ENCODE measurements around the gene MYO7A. TPM values are rescaled to one million over a fixed set of nuclear protein-coding genes. Genes with fewer than 3 reads are reported as not detected.
A peak's percentile ranks its signal among the peaks of the same experiment; 100 is the strongest.

The MYO7A gene
- total RNA-seq, 1 donor from 2014 or later = 0.97 TPM

GRCh38 chr11:77215106-77215505 lies 87.1 kb downstream of the MYO7A start:
- H3K4me3 ChIP-seq = no peak overlapping the region
- no peak overlapping the region for H3K4me2 ChIP-seq
- no peaks in the 10 kb centered on the region for H3K4me1 ChIP-seq
- no peak overlapping the region for H2AFZ ChIP-seq (replicated peaks)
- TF ChIP-seq CTCF (IDR thresholded peaks at IDR 0.05) = no peak
- TF ChIP-seq EZH2phosphoT487 (IDR thresholded peaks at IDR 0.05) = no peak
- no peak for TF ChIP-seq EZH2 (IDR thresholded peaks at IDR 0.05)
- Mint-ChIP-seq H3K9me3 (peaks cover 5% of the 10 kb centered on the region), H3K36me3 (no peaks in the 10 kb centered on the region), H3K4me3 (no peak overlapping the region), H3K27me3 (ENCODE audit: insufficient read depth, low read depth) (peaks cover 9% of the 10 kb centered on the region), H3K27ac (no peak overlapping the region), H3K4me1 (peaks cover 4% of the 10 kb centered on the region)
- no peak overlapping the region for H3K27ac ChIP-seq
- no peaks in the 10 kb centered on the region for H3K36me3 ChIP-seq
- no peaks in the 10 kb centered on the region for H3K79me2 ChIP-seq (ENCODE audit: low read depth)
- no peaks in the 10 kb centered on the region for H3K9me3 ChIP-seq (ENCODE audit: low read depth)
- H3K9ac ChIP-seq = no peak overlapping the region
- no peaks in the 10 kb centered on the region for H4K20me1 ChIP-seq (ENCODE audit: low read depth)
- H3F3A ChIP-seq (ENCODE audit: low read depth) = no peaks in the 10 kb centered on the region
- DNase-seq (ENCODE audit: low spot score) = no peak
- no peaks in the 10 kb centered on the region for H3K27me3 ChIP-seq

GRCh38 chr11:77217156-77217555 lies 89.1 kb downstream of the MYO7A start:
- H3K79me2 ChIP-seq (ENCODE audit: low read depth) = no peaks in the 10 kb centered on the region
- no peaks in the 10 kb centered on the region for H3F3A ChIP-seq (ENCODE audit: low read depth)
- no peak overlapping the region for H3K27ac Mint-ChIP-seq
- no peak overlapping the region for H3K27ac ChIP-seq
- H3K4me3 ChIP-seq = no peak overlapping the region
- peaks cover 4% of the 10 kb centered on the region for H3K4me1 Mint-ChIP-seq
- no peak overlapping the region for H3K4me2 ChIP-seq
- peaks cover 12% of the 10 kb centered on the region for H3K27me3 Mint-ChIP-seq (ENCODE audit: insufficient read depth, low read depth)
- no peak overlapping the region for H2AFZ ChIP-seq (replicated peaks)
- DNase-seq (ENCODE audit: low spot score) = no peak
- H3K4me1 ChIP-seq = no peaks in the 10 kb centered on the region
- no peaks in the 10 kb centered on the region for H3K27me3 ChIP-seq
- no peaks in the 10 kb centered on the region for H3K36me3 Mint-ChIP-seq
- H3K36me3 ChIP-seq = no peaks in the 10 kb centered on the region
- H3K4me3 Mint-ChIP-seq = no peak overlapping the region
- no peaks in the 10 kb centered on the region for H3K9me3 ChIP-seq (ENCODE audit: low read depth)
- H4K20me1 ChIP-seq (ENCODE audit: low read depth) = no peaks in the 10 kb centered on the region
- TF ChIP-seq EZH2 (IDR thresholded peaks at IDR 0.05) (no peak), EZH2phosphoT487 (IDR thresholded peaks at IDR 0.05) (no peak), CTCF (IDR thresholded peaks at IDR 0.05) (no peak)
- peaks cover 7% of the 10 kb centered on the region for H3K9me3 Mint-ChIP-seq
- H3K9ac ChIP-seq = no peak overlapping the region

- Histone ChIP-seq H3K36me3 (no peaks in the 10 kb centered on the region), H3K79me2 (ENCODE audit: low read depth) (no peaks in the 10 kb centered on the region), H4K20me1 (ENCODE audit: low read depth) (no peaks in the 10 kb centered on the region), H3K4me1 (no peaks in the 10 kb centered on the region), H3K4me2 (no peak overlapping the region), H3K27me3 (no peaks in the 10 kb centered on the region), H3F3A (ENCODE audit: low read depth) (no peaks in the 10 kb centered on the region), H3K27ac (no peak overlapping the region), H3K4me3 (no peak overlapping the region), H3K9ac (no peak overlapping the region), H3K9me3 (ENCODE audit: low read depth) (no peaks in the 10 kb centered on the region), H2AFZ (replicated peaks) (peak overlapping the region; percentile 87)
- no peak for TF ChIP-seq EZH2phosphoT487 (IDR thresholded peaks at IDR 0.05)
- TF ChIP-seq EZH2 (IDR thresholded peaks at IDR 0.05) = no peak
- no peak for TF ChIP-seq CTCF (IDR thresholded peaks at IDR 0.05)
- Mint-ChIP-seq H3K9me3 (peaks cover 7% of the 10 kb centered on the region), H3K4me1 (no peaks in the 10 kb centered on the region), H3K27me3 (ENCODE audit: insufficient read depth, low read depth) (peaks cover 8% of the 10 kb centered on the region), H3K36me3 (no peaks in the 10 kb centered on the region), H3K27ac (no peak overlapping the region), H3K4me3 (no peak overlapping the region)
- DNase-seq (ENCODE audit: low spot score) = no peak
These were observed 95.8 kb downstream of the MYO7A start for GRCh38 chr11:77223797-77224196.
